Fibroblast of lung (primary cell): Measurements from ENCODE around the gene CCDC61.

Experiments used
- CTCF ChIP-seq, 2 donors: IDR thresholded peaks in 1 of 2; conservative IDR thresholded peaks in 1 of 2; 1 replicate in 1 of 2; 2 replicates in 1 of 2; pipeline ENCODE4 v1.5.1; 2011 to 2012; ENCODE audit warnings: low read length in 2 of 2, control low read depth in 1 of 2, inconsistent platforms in 1 of 2, low read depth in 1 of 2, mild to moderate bottlenecking in 1 of 2
- EZH2 ChIP-seq: IDR thresholded peaks from 2 replicates; pipeline ENCODE4 v1.5.1; 2012; ENCODE audit warnings: low read length, control low read depth, mild to moderate bottlenecking; ENCODE audit errors: missing control alignments

- TF ChIP-seq CTCF (conservative IDR thresholded peaks at IDR 0.05 in 1 of 2, IDR thresholded peaks at IDR 0.05 in 1 of 2; ENCODE audit: low read depth in 1 of 2, low read length in 2 of 2) (no peak), EZH2 (no peak)
These were observed 28.0 kb upstream of the CCDC61 start for GRCh38 chr19:45967246-45967645.
